H9 (cell line): ENCODE measurements around the gene KRTAP5-1. TPM values are rescaled to one million over a fixed set of nuclear protein-coding genes. Genes with fewer than 3 reads are reported as not detected.
A peak's percentile ranks its signal among the peaks of the same experiment; 100 is the strongest.

Experiments used
- DNase-seq: peaks from one replicate; pipeline ENCODE4 v3.0.0-alpha.2; 2017
- H2AFZ ChIP-seq: one replicate; pipeline ENCODE4 v1.6.1; 2013; ENCODE audit warnings: mild to moderate bottlenecking, low read length, control low read depth, moderate library complexity
- H2AK5ac ChIP-seq: 2 replicates; pipeline ENCODE4 v1.6.1; 2013; ENCODE audit warnings: low read length, control low read depth, mixed read lengths; ENCODE audit not compliant: insufficient read length
- H2BK120ac ChIP-seq: one replicate; pipeline ENCODE4 v1.6.1; 2013; ENCODE audit warnings: low read depth, mild to moderate bottlenecking, low read length, control low read depth, inconsistent platforms; ENCODE audit not compliant: poor library complexity, severe bottlenecking
- H2BK12ac ChIP-seq: 2 replicates; pipeline ENCODE4 v1.6.1; 2013; ENCODE audit warnings: low read length, control low read depth, mixed read lengths, low read depth; ENCODE audit not compliant: insufficient read length
- H2BK15ac ChIP-seq: 2 replicates; pipeline ENCODE4 v1.6.1; 2013; ENCODE audit warnings: low read depth, low read length, control low read depth
- H2BK20ac ChIP-seq: one replicate; pipeline ENCODE4 v1.6.1; 2013; ENCODE audit warnings: low read depth, mild to moderate bottlenecking, low read length, control low read depth, inconsistent platforms; ENCODE audit not compliant: poor library complexity, severe bottlenecking
- H2BK5ac ChIP-seq: 2 replicates; pipeline ENCODE4 v1.6.1; 2013; ENCODE audit warnings: low read length, control low read depth, mixed read lengths; ENCODE audit not compliant: insufficient read length
- H3K14ac ChIP-seq: 2 replicates; pipeline ENCODE4 v1.6.1; 2013; ENCODE audit warnings: low read length, control low read depth; ENCODE audit not compliant: insufficient read depth
- H3K18ac ChIP-seq: 2 replicates; pipeline ENCODE4 v1.6.1; 2013; ENCODE audit warnings: low read depth, mild to moderate bottlenecking, mixed read lengths, low read length, control low read depth; ENCODE audit not compliant: insufficient read length
- H3K23ac ChIP-seq: 2 replicates; pipeline ENCODE4 v1.6.1; 2013; ENCODE audit warnings: low read length, control low read depth, mixed read lengths, low read depth; ENCODE audit not compliant: insufficient read length
- H3K23me2 ChIP-seq: 2 replicates; pipeline ENCODE4 v1.6.1; 2013; ENCODE audit warnings: low read depth, mild to moderate bottlenecking, mixed read lengths, low read length, control low read depth; ENCODE audit not compliant: insufficient read length, poor library complexity, severe bottlenecking
- H3K27ac ChIP-seq: 2 replicates; pipeline ENCODE4 v1.5.1; 2013; ENCODE audit warnings: low read length, control low read depth, mixed read lengths, low read depth; ENCODE audit not compliant: insufficient read length
- H3K27me3 ChIP-seq: 2 replicates; pipeline ENCODE4 v1.6.1; 2013; ENCODE audit warnings: low read length, control low read depth, inconsistent platforms; ENCODE audit not compliant: insufficient read depth
- H3K4ac ChIP-seq: 2 replicates; pipeline ENCODE4 v1.6.1; 2013; ENCODE audit warnings: low read depth, mild to moderate bottlenecking, control low read depth, inconsistent platforms, low read length, moderate library complexity
- H3K4me1 ChIP-seq: 2 replicates; pipeline ENCODE4 v1.6.1; 2013; ENCODE audit warnings: low read length, control low read depth, inconsistent platforms; ENCODE audit not compliant: insufficient read depth
- H3K4me2 ChIP-seq: 2 replicates; pipeline ENCODE4 v1.6.1; 2013; ENCODE audit warnings: low read length, control low read depth, mixed read lengths; ENCODE audit not compliant: insufficient read length, insufficient read depth
- H3K56ac ChIP-seq: 2 replicates; pipeline ENCODE4 v1.6.1; 2013; ENCODE audit warnings: low read depth, mild to moderate bottlenecking, mixed read lengths, low read length, control low read depth; ENCODE audit not compliant: insufficient read length
- H3K79me1 ChIP-seq: 2 replicates; pipeline ENCODE4 v1.6.1; 2013; ENCODE audit warnings: low read depth, mild to moderate bottlenecking, moderate library complexity, low read length, control low read depth, inconsistent platforms; ENCODE audit not compliant: insufficient read depth, poor library complexity, severe bottlenecking
- H3K79me2 ChIP-seq: 2 replicates; pipeline ENCODE4 v1.6.1; 2013; ENCODE audit warnings: low read length, control low read depth, inconsistent platforms; ENCODE audit not compliant: insufficient read depth
- H3K9ac ChIP-seq: 2 replicates; pipeline ENCODE4 v1.6.1; 2013; ENCODE audit warnings: low read length, control low read depth, mixed read lengths; ENCODE audit not compliant: insufficient read length; ENCODE audit errors: extremely low read depth
- H3K9me3 ChIP-seq: one replicate; pipeline ENCODE4 v1.6.1; 2013; ENCODE audit warnings: low read depth, low read length, inconsistent platforms; ENCODE audit not compliant: control insufficient read depth
- H3T11ph ChIP-seq: one replicate; pipeline ENCODE4 v1.6.1; 2013; ENCODE audit warnings: mild to moderate bottlenecking, low read length, control low read depth, inconsistent platforms
- H4K20me1 ChIP-seq: one replicate; pipeline ENCODE4 v1.6.1; 2013; ENCODE audit not compliant: control insufficient read depth, insufficient read length, insufficient read depth
- H4K5ac ChIP-seq: 2 replicates; pipeline ENCODE4 v1.6.1; 2013; ENCODE audit warnings: low read depth, mild to moderate bottlenecking, mixed read lengths, low read length, control low read depth; ENCODE audit not compliant: insufficient read length
- H4K8ac ChIP-seq: replicated peaks from 2 replicates; pipeline ENCODE4 v1.6.1; 2013; ENCODE audit warnings: low read length, control low read depth, mixed read lengths, low read depth; ENCODE audit not compliant: insufficient read length
- H4K91ac ChIP-seq: 2 replicates; pipeline ENCODE4 v1.6.1; 2013; ENCODE audit warnings: low read depth, mild to moderate bottlenecking, moderate library complexity, mixed read lengths, low read length, control low read depth; ENCODE audit not compliant: insufficient read length
- H3K27ac Mint-ChIP-seq, 3 experiments: 2 replicates in 2 of 3; 3 replicates in 1 of 3; pipeline ENCODE4 v1.8.0; 2020 to 2021; ENCODE audit warnings: mixed read lengths in 3 of 3, mild to moderate bottlenecking in 1 of 3, moderate library complexity in 1 of 3
- H3K27me3 Mint-ChIP-seq: 2 replicates; pipeline ENCODE4 v1.8.0; 2021; ENCODE audit warnings: low read depth, mild to moderate bottlenecking, moderate library complexity, mixed read lengths
- H3K36me3 Mint-ChIP-seq, 3 experiments: 2 replicates in 2 of 3; 3 replicates in 1 of 3; pipeline ENCODE4 v1.8.0; 2020 to 2021; ENCODE audit warnings: low read depth in 3 of 3, mixed read lengths in 3 of 3; ENCODE audit not compliant: insufficient read depth in 1 of 3
- H3K4me1 Mint-ChIP-seq, 2 experiments: 2 replicates each; pipeline ENCODE4 v1.8.0; 2020; ENCODE audit warnings: mixed read lengths in 2 of 2
- H3K4me3 Mint-ChIP-seq, 2 experiments: 2 replicates in 1 of 2; 3 replicates in 1 of 2; pipeline ENCODE4 v1.8.0; 2020 to 2021; ENCODE audit warnings: mild to moderate bottlenecking in 2 of 2, mixed read lengths in 2 of 2, moderate library complexity in 1 of 2
- H3K9me3 Mint-ChIP-seq, 2 experiments: 2 replicates in 1 of 2; 3 replicates in 1 of 2; pipeline ENCODE4 v1.8.0; 2020; ENCODE audit warnings: mild to moderate bottlenecking in 2 of 2, mixed read lengths in 2 of 2, moderate library complexity in 1 of 2
- WGBS: extraction: QIAGEN DNeasy Blood & Tissue Kit; methylation state at CpG from one replicate; pipeline ENCODE4 v1.1.7; 2013; ENCODE audit warnings: missing lambda C conversion rate, low lambda C conversion rate, mixed read lengths; ENCODE audit not compliant: insufficient read length; ENCODE audit errors: extremely low coverage; 5-methylcytosine and 5-hydroxymethylcytosine counted together
- total RNA-seq: library from RNA; stranded (reverse); gene quantifications from 2 replicates; pipeline ENCODE4 v1.2.1, GENCODE V29; 2021
- TF ChIP-seq, protein P1 (sequence below): fragments of 200-600 bp; sonication (generic); conservative IDR thresholded peaks from 3 replicates; pipeline ENCODE4 v1.8.0; 2021; ENCODE audit warnings: antibody characterized with exemption, mild to moderate bottlenecking

KRTAP5-1 gene
- total RNA-seq, 1 experiment from 2014 or later: not detected

- peak within 1 kb of the TSS; percentile 15 for H3K4me2 ChIP-seq
- no peaks in the 10 kb centered on the region for H3K79me2 ChIP-seq
- H3K9me3 ChIP-seq: no peaks in the 10 kb centered on the region
- no peaks in the 10 kb centered on the region for H4K20me1 ChIP-seq
- TF ChIP-seq, protein P1, sequence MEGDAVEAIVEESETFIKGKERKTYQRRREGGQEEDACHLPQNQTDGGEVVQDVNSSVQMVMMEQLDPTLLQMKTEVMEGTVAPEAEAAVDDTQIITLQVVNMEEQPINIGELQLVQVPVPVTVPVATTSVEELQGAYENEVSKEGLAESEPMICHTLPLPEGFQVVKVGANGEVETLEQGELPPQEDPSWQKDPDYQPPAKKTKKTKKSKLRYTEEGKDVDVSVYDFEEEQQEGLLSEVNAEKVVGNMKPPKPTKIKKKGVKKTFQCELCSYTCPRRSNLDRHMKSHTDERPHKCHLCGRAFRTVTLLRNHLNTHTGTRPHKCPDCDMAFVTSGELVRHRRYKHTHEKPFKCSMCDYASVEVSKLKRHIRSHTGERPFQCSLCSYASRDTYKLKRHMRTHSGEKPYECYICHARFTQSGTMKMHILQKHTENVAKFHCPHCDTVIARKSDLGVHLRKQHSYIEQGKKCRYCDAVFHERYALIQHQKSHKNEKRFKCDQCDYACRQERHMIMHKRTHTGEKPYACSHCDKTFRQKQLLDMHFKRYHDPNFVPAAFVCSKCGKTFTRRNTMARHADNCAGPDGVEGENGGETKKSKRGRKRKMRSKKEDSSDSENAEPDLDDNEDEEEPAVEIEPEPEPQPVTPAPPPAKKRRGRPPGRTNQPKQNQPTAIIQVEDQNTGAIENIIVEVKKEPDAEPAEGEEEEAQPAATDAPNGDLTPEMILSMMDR: no peak
- H3K56ac ChIP-seq: no peak within 1 kb of the TSS
- no peak within 1 kb of the TSS for H4K8ac ChIP-seq
- H3T11ph ChIP-seq: no peak within 1 kb of the TSS
- H2AK5ac ChIP-seq: no peak within 1 kb of the TSS
- H3K27ac Mint-ChIP-seq: no peak within 1 kb of the TSS
- WGBS: no CpG with 5 or more reads among the region's 124 CpGs
- H3K27me3 Mint-ChIP-seq: peaks cover 70% of the 10 kb centered on the region
- no peak within 1 kb of the TSS; the same call in 1 of the 2 replicates for H3K4ac ChIP-seq
- H3K9me3 Mint-ChIP-seq: no peaks in the 10 kb centered on the region; a peak in 1 of 5 replicates
- H3K23me2 ChIP-seq: peaks cover 22% of the 10 kb centered on the region
- no peak within 1 kb of the TSS for H2AFZ ChIP-seq
- no peak within 1 kb of the TSS for H4K91ac ChIP-seq
- H3K18ac ChIP-seq: peak within 1 kb of the TSS; percentile 66
- no peak within 1 kb of the TSS for H2BK15ac ChIP-seq
- H4K5ac ChIP-seq: no peak within 1 kb of the TSS
- H2BK120ac ChIP-seq: no peak within 1 kb of the TSS
- no peak within 1 kb of the TSS for H2BK12ac ChIP-seq
- DNase-seq: peak; percentile 75
- no peak within 1 kb of the TSS for H3K23ac ChIP-seq
- H3K14ac ChIP-seq: peak within 1 kb of the TSS; percentile 29; the same call in 1 of the 2 replicates
- no peaks in the 10 kb centered on the region for H3K79me1 ChIP-seq
- peaks cover 19% of the 10 kb centered on the region for H3K27me3 ChIP-seq
- no peak within 1 kb of the TSS for H3K27ac ChIP-seq
- peaks cover 23 to 38% of the 10 kb centered on the region in 2 experiments for H3K4me1 Mint-ChIP-seq
- H3K4me1 ChIP-seq: no peaks in the 10 kb centered on the region
- H3K9ac ChIP-seq: no peak within 1 kb of the TSS
- H3K36me3 Mint-ChIP-seq: no peaks in the 10 kb centered on the region
- H2BK20ac ChIP-seq: no peak within 1 kb of the TSS
- H2BK5ac ChIP-seq: no peak within 1 kb of the TSS
- H3K4me3 Mint-ChIP-seq: peak within 1 kb of the TSS; percentile 44 to 63; a peak in 4 of 5 replicates
Observed at GRCh38 chr11:1572197-1573076, 12.6 kb downstream of the KRTAP5-1 start, which contains the start of gene DUSP8. Gene DUSP8 (minus strand): TSS chr11:1572271. CDS start chr11:1565826, 6,445 bp downstream.
